Spleen (tissue), 7 donors: ENCODE measurements around the gene LHFPL3.

ENCODE experiments used
- POLR2A ChIP-seq, 3 donors: fragments of 450-650 bp; IDR thresholded peaks; one replicate each; pipeline ENCODE4 v1.5.1; 2017; ENCODE audit warnings: antibody characterized with exemption in 3 of 3, mild to moderate bottlenecking in 1 of 3
- POLR2AphosphoS5 ChIP-seq, 3 donors: sonication (generic); formaldehyde crosslinking; IDR thresholded peaks; one replicate each; pipeline ENCODE4 v1.5.1; 2017; ENCODE audit warnings: antibody characterized with exemption in 3 of 3
- TF ChIP-seq, protein P1 (sequence below), 11 experiments: fragments of 200-600 bp in 7 of 11; fragments of 450-650 bp in 4 of 11; sonication (generic) in 4 of 11; IDR thresholded peaks in 8 of 11; conservative IDR thresholded peaks in 3 of 11; 1 replicate in 7 of 11; 2 replicates in 4 of 11; pipeline versions ENCODE4 v1.4.0 to v1.8.0; 2016 to 2021; ENCODE audit warnings: antibody characterized with exemption in 11 of 11, inconsistent platforms in 4 of 11, mild to moderate bottlenecking in 1 of 11
- donor health status: DM: no; HTN: no; CAD: no; lungs with moderate emphysema.
- donor health status: DM: no; HTN: no; CAD: no.
- donor health status: DM: no; HTN: no; CAD: no.

- TF ChIP-seq, protein P1, sequence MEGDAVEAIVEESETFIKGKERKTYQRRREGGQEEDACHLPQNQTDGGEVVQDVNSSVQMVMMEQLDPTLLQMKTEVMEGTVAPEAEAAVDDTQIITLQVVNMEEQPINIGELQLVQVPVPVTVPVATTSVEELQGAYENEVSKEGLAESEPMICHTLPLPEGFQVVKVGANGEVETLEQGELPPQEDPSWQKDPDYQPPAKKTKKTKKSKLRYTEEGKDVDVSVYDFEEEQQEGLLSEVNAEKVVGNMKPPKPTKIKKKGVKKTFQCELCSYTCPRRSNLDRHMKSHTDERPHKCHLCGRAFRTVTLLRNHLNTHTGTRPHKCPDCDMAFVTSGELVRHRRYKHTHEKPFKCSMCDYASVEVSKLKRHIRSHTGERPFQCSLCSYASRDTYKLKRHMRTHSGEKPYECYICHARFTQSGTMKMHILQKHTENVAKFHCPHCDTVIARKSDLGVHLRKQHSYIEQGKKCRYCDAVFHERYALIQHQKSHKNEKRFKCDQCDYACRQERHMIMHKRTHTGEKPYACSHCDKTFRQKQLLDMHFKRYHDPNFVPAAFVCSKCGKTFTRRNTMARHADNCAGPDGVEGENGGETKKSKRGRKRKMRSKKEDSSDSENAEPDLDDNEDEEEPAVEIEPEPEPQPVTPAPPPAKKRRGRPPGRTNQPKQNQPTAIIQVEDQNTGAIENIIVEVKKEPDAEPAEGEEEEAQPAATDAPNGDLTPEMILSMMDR (IDR thresholded peaks at IDR 0.05 in 8 of 11, conservative IDR thresholded peaks at IDR 0.05 in 3 of 11), result no peak
- TF ChIP-seq POLR2A (IDR thresholded peaks at IDR 0.05) (no peak), POLR2AphosphoS5 (IDR thresholded peaks at IDR 0.05) (no peak)
Observed at GRCh38 chr7:104825099-104825498, 496.7 kb downstream of the LHFPL3 start.
